ENCODE data around the gene RPTOR. TPM values are rescaled to one million over a fixed set of nuclear protein-coding genes. Genes with fewer than 3 reads are reported as not detected.

RPTOR gene
- total RNA-seq, 2 experiments from 2014 or later = 43.6 to 47.2 TPM

- no peak overlapping the region for H3K4me3 Mint-ChIP-seq
- H3K27me3 Mint-ChIP-seq = no peaks in the 10 kb centered on the region
- H3K27ac Mint-ChIP-seq = no peak overlapping the region
- no peak for DNase-seq
- peaks cover 7% of the 10 kb centered on the region for H3K36me3 Mint-ChIP-seq
- peaks cover 5% of the 10 kb centered on the region for H3K4me1 Mint-ChIP-seq
- no peaks in the 10 kb centered on the region for H3K9me3 Mint-ChIP-seq
These were observed 422.8 kb downstream of the RPTOR start for GRCh38 chr17:80967404-80967872.

- no peak overlapping the region for H3K27ac Mint-ChIP-seq
- H3K4me1 Mint-ChIP-seq = peaks cover 5% of the 10 kb centered on the region
- H3K36me3 Mint-ChIP-seq = peaks cover 7% of the 10 kb centered on the region
- H3K27me3 Mint-ChIP-seq = no peaks in the 10 kb centered on the region
- DNase-seq = no peak
- no peaks in the 10 kb centered on the region for H3K9me3 Mint-ChIP-seq
- H3K4me3 Mint-ChIP-seq = no peak overlapping the region
These were observed 424.0 kb downstream of the RPTOR start for GRCh38 chr17:80968602-80969029.

GRCh38 chr17:80969030-80969673 lies 424.5 kb downstream of the RPTOR start:
- Mint-ChIP-seq H3K9me3 (no peaks in the 10 kb centered on the region), H3K27ac (peak overlapping the region; percentile 54), H3K4me1 (peaks cover 5% of the 10 kb centered on the region), H3K27me3 (no peaks in the 10 kb centered on the region), H3K36me3 (peaks cover 7% of the 10 kb centered on the region), H3K4me3 (no peak overlapping the region)
- no peak for DNase-seq

GRCh38 chr17:80969674-80970043 lies 425.0 kb downstream of the RPTOR start:
- Mint-ChIP-seq H3K9me3 (no peaks in the 10 kb centered on the region), H3K36me3 (peaks cover 5% of the 10 kb centered on the region), H3K4me1 (peaks cover 5% of the 10 kb centered on the region), H3K27ac (no peak overlapping the region), H3K4me3 (no peak overlapping the region), H3K27me3 (no peaks in the 10 kb centered on the region)
- DNase-seq = no peak

- DNase-seq = peak; percentile 55
- Mint-ChIP-seq H3K4me1 (peaks cover 5% of the 10 kb centered on the region), H3K27me3 (no peaks in the 10 kb centered on the region), H3K9me3 (no peaks in the 10 kb centered on the region), H3K4me3 (no peak overlapping the region), H3K36me3 (peaks cover 5% of the 10 kb centered on the region), H3K27ac (peak overlapping the region; percentile 51)
These were observed 425.6 kb downstream of the RPTOR start for GRCh38 chr17:80970044-80970761.

- no peak for DNase-seq
- Mint-ChIP-seq H3K4me3 (no peak overlapping the region), H3K9me3 (no peaks in the 10 kb centered on the region), H3K36me3 (peaks cover 4% of the 10 kb centered on the region), H3K27ac (no peak overlapping the region), H3K4me1 (peaks cover 5% of the 10 kb centered on the region), H3K27me3 (no peaks in the 10 kb centered on the region)
These were observed 426.4 kb downstream of the RPTOR start for GRCh38 chr17:80970762-80971703.

- Mint-ChIP-seq H3K36me3 (peaks cover under 1% of the 10 kb centered on the region), H3K4me3 (no peak overlapping the region), H3K27ac (no peak overlapping the region), H3K27me3 (peaks cover 5% of the 10 kb centered on the region), H3K4me1 (peaks cover 5% of the 10 kb centered on the region), H3K9me3 (no peaks in the 10 kb centered on the region)
- DNase-seq = no peak
These were observed 427.2 kb downstream of the RPTOR start for GRCh38 chr17:80971704-80972304.

- no peak for DNase-seq
- no peak overlapping the region for H3K27ac Mint-ChIP-seq
- H3K27me3 Mint-ChIP-seq = peaks cover 22% of the 10 kb centered on the region
- no peak overlapping the region for H3K4me3 Mint-ChIP-seq
- peaks cover 8% of the 10 kb centered on the region for H3K4me1 Mint-ChIP-seq
- H3K36me3 Mint-ChIP-seq = no peaks in the 10 kb centered on the region
- no peaks in the 10 kb centered on the region for H3K9me3 Mint-ChIP-seq
These were observed 432.1 kb downstream of the RPTOR start for GRCh38 chr17:80976701-80977100.

GRCh38 chr17:80977172-80977571 lies 432.5 kb downstream of the RPTOR start:
- H3K4me1 Mint-ChIP-seq = peaks cover 8% of the 10 kb centered on the region
- peaks cover 22% of the 10 kb centered on the region for H3K27me3 Mint-ChIP-seq
- no peaks in the 10 kb centered on the region for H3K36me3 Mint-ChIP-seq
- H3K27ac Mint-ChIP-seq = no peak overlapping the region
- H3K4me3 Mint-ChIP-seq = no peak overlapping the region
- DNase-seq = no peak
- H3K9me3 Mint-ChIP-seq = no peaks in the 10 kb centered on the region

- H3K4me3 Mint-ChIP-seq = no peak overlapping the region
- peaks cover 22% of the 10 kb centered on the region for H3K27me3 Mint-ChIP-seq
- no peaks in the 10 kb centered on the region for H3K9me3 Mint-ChIP-seq
- no peak for DNase-seq
- peaks cover 8% of the 10 kb centered on the region for H3K4me1 Mint-ChIP-seq
- H3K36me3 Mint-ChIP-seq = no peaks in the 10 kb centered on the region
- no peak overlapping the region for H3K27ac Mint-ChIP-seq
These were observed 434.2 kb downstream of the RPTOR start for GRCh38 chr17:80978499-80979497.

GRCh38 chr17:80979547-80980378 lies 435.1 kb downstream of the RPTOR start:
- Mint-ChIP-seq H3K9me3 (no peaks in the 10 kb centered on the region), H3K27me3 (peaks cover 22% of the 10 kb centered on the region), H3K4me3 (no peak overlapping the region), H3K36me3 (no peaks in the 10 kb centered on the region), H3K27ac (no peak overlapping the region), H3K4me1 (peaks cover 8% of the 10 kb centered on the region)
- DNase-seq = no peak

GRCh38 chr17:80980397-80981061 lies 435.9 kb downstream of the RPTOR start:
- peak overlapping the region; percentile 45 for H3K27ac Mint-ChIP-seq
- DNase-seq = no peak
- no peak overlapping the region for H3K4me3 Mint-ChIP-seq
- H3K36me3 Mint-ChIP-seq = no peaks in the 10 kb centered on the region
- peaks cover 8% of the 10 kb centered on the region for H3K4me1 Mint-ChIP-seq
- no peaks in the 10 kb centered on the region for H3K9me3 Mint-ChIP-seq
- H3K27me3 Mint-ChIP-seq = peaks cover 22% of the 10 kb centered on the region

Measured in activated naive CD8-positive, alpha-beta T cell treated with anti-CD3 and anti-CD28 coated beads for 36 hours (primary cell).